MM.1S (cell line): Measurements from ENCODE around the gene MSI2.

Source experiments
- DNase-seq: peaks from one replicate; pipeline ENCODE4 v3.0.0-alpha.2; 2015
- H2AFZ ChIP-seq: fragments of 300-600 bp; sonication (generic); 2 replicates; pipeline ENCODE4 v1.6.0; 2016; ENCODE audit warnings: antibody characterized with exemption, low read length
- H3F3A ChIP-seq: fragments of 300-600 bp; sonication (generic); 2 replicates; pipeline ENCODE4 v1.6.1; 2016; ENCODE audit warnings: mild to moderate bottlenecking, antibody characterized with exemption, low read length, moderate library complexity, mixed read lengths; ENCODE audit not compliant: insufficient read depth
- H3K27ac ChIP-seq: fragments of 300-600 bp; sonication (generic); 2 replicates; pipeline ENCODE4 v1.5.1; 2016; ENCODE audit warnings: mild to moderate bottlenecking, low read length
- H3K27me3 ChIP-seq: fragments of 300-600 bp; sonication (generic); replicated peaks from 2 replicates; pipeline ENCODE4 v1.6.0; 2016; ENCODE audit warnings: low read length; ENCODE audit not compliant: insufficient read depth
- H3K36me3 ChIP-seq: fragments of 300-600 bp; sonication (generic); replicated peaks from 2 replicates; pipeline ENCODE4 v1.6.1; 2016; ENCODE audit warnings: mild to moderate bottlenecking, low read length, mixed read lengths; ENCODE audit not compliant: insufficient read depth
- H3K4me1 ChIP-seq: fragments of 300-600 bp; sonication (generic); 2 replicates; pipeline ENCODE4 v1.6.1; 2016; ENCODE audit warnings: low read length, mixed read lengths
- H3K4me2 ChIP-seq: fragments of 300-600 bp; sonication (generic); 2 replicates; pipeline ENCODE4 v1.6.0; 2016; ENCODE audit warnings: low read depth, low read length
- H3K4me3 ChIP-seq: fragments of 300-600 bp; sonication (generic); 2 replicates; pipeline ENCODE4 v1.5.1; 2016; ENCODE audit warnings: low read length, mixed read lengths
- H3K79me2 ChIP-seq: fragments of 300-600 bp; sonication (generic); 2 replicates; pipeline ENCODE4 v1.6.1; 2016; ENCODE audit warnings: mixed run types, low read length, mixed read lengths
- H3K9ac ChIP-seq: fragments of 300-600 bp; sonication (generic); 2 replicates; pipeline ENCODE4 v1.6.1; 2016; ENCODE audit warnings: low read length, mixed read lengths
- H3K9me2 ChIP-seq: fragments of 300-600 bp; sonication (generic); replicated peaks from 2 replicates; pipeline ENCODE4 v1.6.1; 2016; ENCODE audit warnings: mild to moderate bottlenecking, low read length, mixed read lengths; ENCODE audit not compliant: insufficient read depth
- H3K9me3 ChIP-seq: fragments of 300-600 bp; sonication (generic); replicated peaks from 2 replicates; pipeline ENCODE4 v1.6.1; 2016; ENCODE audit warnings: mild to moderate bottlenecking, low read length, mixed read lengths; ENCODE audit not compliant: insufficient read depth
- H4K20me1 ChIP-seq: fragments of 300-600 bp; sonication (generic); 2 replicates; pipeline ENCODE4 v1.6.1; 2016; ENCODE audit warnings: mild to moderate bottlenecking, low read length, moderate library complexity, mixed read lengths; ENCODE audit not compliant: insufficient read depth
- CTCF ChIP-seq: fragments of 300-600 bp; sonication (generic); IDR thresholded peaks from 2 replicates; pipeline ENCODE4 v1.5.1; 2016; ENCODE audit warnings: antibody characterized with exemption, low read length, mixed read lengths
- EZH2 ChIP-seq: fragments of 300-600 bp; sonication (generic); optimal IDR thresholded peaks from 2 replicates; pipeline ENCODE3; 2017; ENCODE audit warnings: low read depth, mild to moderate bottlenecking, antibody characterized with exemption, low read length, mixed read lengths
- EZH2phosphoT487 ChIP-seq: fragments of 300-600 bp; sonication (generic); IDR thresholded peaks from 2 replicates; pipeline ENCODE4 v1.6.1; 2018; ENCODE audit warnings: antibody characterized with exemption, low read length

Gene MSI2

DNA sequence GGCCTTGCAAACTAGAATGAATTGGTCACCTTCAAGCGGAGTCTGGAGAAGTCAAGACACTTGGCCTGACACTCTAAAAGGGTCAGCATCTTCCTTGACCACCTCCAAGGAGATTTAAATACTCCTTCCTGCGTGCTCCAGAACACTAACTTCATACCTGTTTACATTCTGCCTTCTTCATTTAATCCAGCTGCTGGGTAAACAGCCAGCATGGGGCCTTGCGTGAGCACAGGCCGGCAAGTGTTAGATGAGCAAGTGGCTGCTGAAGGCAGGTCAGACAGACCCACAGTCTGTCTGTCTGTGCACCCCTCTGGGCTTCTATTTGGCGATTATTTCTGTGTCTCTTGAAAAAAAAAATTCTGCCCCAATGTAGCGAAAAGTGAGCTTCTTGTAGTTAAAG is 153.8 kb downstream of the MSI2 start:
- TF ChIP-seq EZH2phosphoT487, result no peak
- no peak for TF ChIP-seq CTCF
- Histone ChIP-seq H3K27me3 (no peaks in the 10 kb centered on the region), H3K27ac (no peak overlapping the region), H3K4me1 (no peaks in the 10 kb centered on the region), H4K20me1 (no peaks in the 10 kb centered on the region), H3K4me2 (no peak overlapping the region), H2AFZ (no peak overlapping the region), H3K79me2 (peaks cover 77% of the 10 kb centered on the region), H3K4me3 (no peak overlapping the region), H3K9me3 (no peaks in the 10 kb centered on the region), H3K36me3 (no peaks in the 10 kb centered on the region), H3K9me2 (no peaks in the 10 kb centered on the region), H3F3A (no peaks in the 10 kb centered on the region), H3K9ac (no peak overlapping the region)
- no peak for DNase-seq

GRCh38 chr17:57412520-57413096 is 156.3 kb downstream of the MSI2 start:
- Histone ChIP-seq H3K4me3 (no peak overlapping the region), H3K27me3 (no peaks in the 10 kb centered on the region), H3K79me2 (peaks cover 78% of the 10 kb centered on the region), H3K4me1 (no peaks in the 10 kb centered on the region), H2AFZ (no peak overlapping the region), H3F3A (no peaks in the 10 kb centered on the region), H3K27ac (no peak overlapping the region), H3K9me3 (no peaks in the 10 kb centered on the region), H3K9ac (no peak overlapping the region), H3K36me3 (no peaks in the 10 kb centered on the region), H3K9me2 (no peaks in the 10 kb centered on the region), H3K4me2 (no peak overlapping the region), H4K20me1 (no peaks in the 10 kb centered on the region)
- TF ChIP-seq EZH2phosphoT487 (no peak), EZH2 (no peak), CTCF (no peak)
- no peak for DNase-seq

GRCh38 chr17:57413848-57414651 is 157.7 kb downstream of the MSI2 start:
- Histone ChIP-seq H2AFZ (no peak overlapping the region), H3K9me2 (no peaks in the 10 kb centered on the region), H3K4me2 (no peak overlapping the region), H3F3A (no peaks in the 10 kb centered on the region), H3K9me3 (no peaks in the 10 kb centered on the region), H3K79me2 (peaks cover 75% of the 10 kb centered on the region), H3K27ac (no peak overlapping the region), H3K36me3 (no peaks in the 10 kb centered on the region), H3K4me1 (no peaks in the 10 kb centered on the region), H3K4me3 (no peak overlapping the region), H3K27me3 (no peaks in the 10 kb centered on the region), H3K9ac (no peak overlapping the region), H4K20me1 (no peaks in the 10 kb centered on the region)
- TF ChIP-seq EZH2, result no peak
- no peak for TF ChIP-seq EZH2phosphoT487
- TF ChIP-seq CTCF, result no peak
- DNase-seq, result no peak
